ENCODE data around the gene GADD45A.

Gene GADD45A

GRCh38 chr1:67646145-67647035, 38.6 kb upstream of the GADD45A start (continued):
- TF ChIP-seq WT1 (tag by site-specific recombination; IDR thresholded peaks at IDR 0.05) (no peak), ZNF530 (tag by site-specific recombination; IDR thresholded peaks at IDR 0.05; ENCODE audit: low read depth) (no peak), ZNF501 (tag by site-specific recombination; IDR thresholded peaks at IDR 0.05) (no peak), ZNF398 (tag by site-specific recombination; IDR thresholded peaks at IDR 0.05) (peak; percentile 24; the same call in 1 of the 2 replicates), ZNF514 (tag by site-specific recombination; IDR thresholded peaks at IDR 0.05) (no peak), ZFP37 (tag by site-specific recombination; IDR thresholded peaks at IDR 0.05) (no peak), MEIS1 (CRISPR knock-in tag; IDR thresholded peaks at IDR 0.05; ENCODE audit: borderline replicate concordance) (no peak), CTCF (tag by site-specific recombination; IDR thresholded peaks at IDR 0.05) (no peak), AEBP2 (tag by site-specific recombination; IDR thresholded peaks at IDR 0.05; ENCODE audit: borderline replicate concordance) (no peak), ZNF335 (tag by site-specific recombination; conservative IDR thresholded peaks at IDR 0.05) (peak; percentile 93), ZNF830 (tag by site-specific recombination; IDR thresholded peaks at IDR 0.05; ENCODE audit: low read depth) (no peak), GLIS1 (tag by site-specific recombination; IDR thresholded peaks at IDR 0.05) (peak; percentile 94), ZNF354C (tag by site-specific recombination; IDR thresholded peaks at IDR 0.05; ENCODE audit: borderline replicate concordance, low read depth) (no peak), ZNF624 (tag by site-specific recombination; IDR thresholded peaks at IDR 0.05) (no peak), SP3 (tag by site-specific recombination; IDR thresholded peaks at IDR 0.05) (no peak), ZNF266 (tag by site-specific recombination; IDR thresholded peaks at IDR 0.05; ENCODE audit: low read depth) (no peak), ZNF274 (IDR thresholded peaks at IDR 0.05; ENCODE audit: low read length) (no peak), ZNF274 (tag by site-specific recombination; IDR thresholded peaks at IDR 0.05; ENCODE audit: borderline replicate concordance) (no peak), ZNF174 (tag by site-specific recombination; IDR thresholded peaks at IDR 0.05) (no peak), ZNF600 (tag by site-specific recombination; IDR thresholded peaks at IDR 0.05) (peak; percentile 47; the same call in 1 of the 2 replicates), ZNF580 (tag by site-specific recombination; IDR thresholded peaks at IDR 0.05) (peak; percentile 72), ZNF513 (tag by site-specific recombination; IDR thresholded peaks at IDR 0.05) (no peak), ZNF311 (tag by site-specific recombination; IDR thresholded peaks at IDR 0.05; ENCODE audit: borderline replicate concordance) (no peak), ZNF560 (tag by site-specific recombination; IDR thresholded peaks at IDR 0.05; ENCODE audit: borderline replicate concordance) (no peak), ZNF76 (tag by site-specific recombination; IDR thresholded peaks at IDR 0.05; ENCODE audit: borderline replicate concordance, low read depth) (no peak), TSHZ1 (tag by site-specific recombination; IDR thresholded peaks at IDR 0.05; ENCODE audit: borderline replicate concordance) (no peak), ZNF677 (tag by site-specific recombination; IDR thresholded peaks at IDR 0.05) (no peak), KLF16 (tag by site-specific recombination; IDR thresholded peaks at IDR 0.05) (no peak), ZNF37A (tag by site-specific recombination; IDR thresholded peaks at IDR 0.05) (no peak), ZBTB7A (tag by site-specific recombination; IDR thresholded peaks at IDR 0.05; ENCODE audit: low read depth) (no peak)
